ENCODE results near the gene FBXL3. TPM values are rescaled to one million over a fixed set of nuclear protein-coding genes. Genes with fewer than 3 reads are reported as not detected.
A peak's percentile ranks its signal among the peaks of the same experiment; 100 is the strongest.

The FBXL3 gene
- polyA plus RNA-seq, 1 of the 3 experiments (the other 2 are of a cell fraction): 13.6 TPM

DNA sequence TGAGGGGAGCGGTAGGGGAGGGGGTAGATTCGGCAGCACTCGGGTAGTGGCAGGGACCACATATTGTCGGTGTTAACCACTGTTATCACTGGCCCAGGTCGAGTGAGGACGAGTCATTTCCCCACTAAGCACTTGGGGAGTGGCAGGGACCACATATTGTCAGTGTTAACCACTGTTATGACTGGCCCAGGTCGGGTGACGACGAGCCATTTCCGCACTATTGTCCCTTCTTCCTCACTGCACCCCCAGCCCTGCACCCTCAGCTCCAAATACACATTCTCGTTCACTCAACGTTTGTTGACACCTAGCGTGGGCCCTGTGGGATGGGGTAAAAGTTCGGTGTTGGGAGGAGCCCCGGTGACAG lies 35.5 kb downstream of the FBXL3 start:
- DNase-seq: no peak
- Histone ChIP-seq H3K4me1 (ENCODE audit: control insufficient read depth in 1 of 2, insufficient read depth in 2 of 2, low read depth in 1 of 2, low read length in 1 of 2) (peaks cover 11 to 13% of the 10 kb centered on the region in 2 experiments; a peak in 3 of 4 replicates), H3K27me3 (ENCODE audit: insufficient read depth) (no peaks in the 10 kb centered on the region), H3K4me2 (peak overlapping the region; percentile 94), H3F3A (replicated peaks; ENCODE audit: insufficient read depth) (no peaks in the 10 kb centered on the region), H3K9me2 (no peaks in the 10 kb centered on the region), H3K79me2 (ENCODE audit: insufficient read depth) (peaks cover 21% of the 10 kb centered on the region), H3K9ac (peak overlapping the region; percentile 94), H3K4me3 (ENCODE audit: low read depth in 2 of 2, low read length in 1 of 2) (peak overlapping the region; percentile 86 to 94), H3K36me3 (replicated peaks in 1 of 2; ENCODE audit: control insufficient read depth in 1 of 2, insufficient read depth in 2 of 2, low read length in 1 of 2) (peaks cover 8 to 9% of the 10 kb centered on the region in 2 experiments), H4K20me1 (ENCODE audit: insufficient read depth) (no peaks in the 10 kb centered on the region), H3K9me3 (no peaks in the 10 kb centered on the region), H3K27ac (ENCODE audit: low read depth in 2 of 2, low read length in 1 of 2) (peak overlapping the region; percentile 74 to 76; a peak in 3 of 4 replicates), H2AFZ (ENCODE audit: low read depth) (peak overlapping the region; percentile 95)
- POLR2A ChIA-PET: no interaction called here
- TF ChIP-seq RFX5 (IDR thresholded peaks at IDR 0.05; ENCODE audit: low read length): no peak
- no peak for TF ChIP-seq TAF1 (IDR thresholded peaks at IDR 0.05; ENCODE audit: borderline replicate concordance, low read depth, low read length)
- TF ChIP-seq MEF2A (IDR thresholded peaks at IDR 0.05; ENCODE audit: borderline replicate concordance, low read depth): no peak
- no peak for TF ChIP-seq YY1 (IDR thresholded peaks at IDR 0.05; ENCODE audit: low read depth)
- TF ChIP-seq, protein P1, sequence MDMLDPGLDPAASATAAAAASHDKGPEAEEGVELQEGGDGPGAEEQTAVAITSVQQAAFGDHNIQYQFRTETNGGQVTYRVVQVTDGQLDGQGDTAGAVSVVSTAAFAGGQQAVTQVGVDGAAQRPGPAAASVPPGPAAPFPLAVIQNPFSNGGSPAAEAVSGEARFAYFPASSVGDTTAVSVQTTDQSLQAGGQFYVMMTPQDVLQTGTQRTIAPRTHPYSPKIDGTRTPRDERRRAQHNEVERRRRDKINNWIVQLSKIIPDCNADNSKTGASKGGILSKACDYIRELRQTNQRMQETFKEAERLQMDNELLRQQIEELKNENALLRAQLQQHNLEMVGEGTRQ (IDR thresholded peaks at IDR 0.05; ENCODE audit: borderline replicate concordance, low read depth, low read length): no peak
- TF ChIP-seq, protein P2, sequence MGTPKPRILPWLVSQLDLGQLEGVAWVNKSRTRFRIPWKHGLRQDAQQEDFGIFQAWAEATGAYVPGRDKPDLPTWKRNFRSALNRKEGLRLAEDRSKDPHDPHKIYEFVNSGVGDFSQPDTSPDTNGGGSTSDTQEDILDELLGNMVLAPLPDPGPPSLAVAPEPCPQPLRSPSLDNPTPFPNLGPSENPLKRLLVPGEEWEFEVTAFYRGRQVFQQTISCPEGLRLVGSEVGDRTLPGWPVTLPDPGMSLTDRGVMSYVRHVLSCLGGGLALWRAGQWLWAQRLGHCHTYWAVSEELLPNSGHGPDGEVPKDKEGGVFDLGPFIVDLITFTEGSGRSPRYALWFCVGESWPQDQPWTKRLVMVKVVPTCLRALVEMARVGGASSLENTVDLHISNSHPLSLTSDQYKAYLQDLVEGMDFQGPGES (IDR thresholded peaks at IDR 0.05; ENCODE audit: low read depth, low read length): no peak
- TF ChIP-seq RAD21 (IDR thresholded peaks at IDR 0.05; ENCODE audit: low read length): no peak
- TF ChIP-seq NRF1 (IDR thresholded peaks at IDR 0.05; ENCODE audit: low read depth, low read length): no peak
- TF ChIP-seq SMC3 (IDR thresholded peaks at IDR 0.05; ENCODE audit: low read depth, low read length): no peak
- TF ChIP-seq GATA2 (CRISPR knock-in tag; IDR thresholded peaks at IDR 0.05): no peak
- TF ChIP-seq, protein P3, sequence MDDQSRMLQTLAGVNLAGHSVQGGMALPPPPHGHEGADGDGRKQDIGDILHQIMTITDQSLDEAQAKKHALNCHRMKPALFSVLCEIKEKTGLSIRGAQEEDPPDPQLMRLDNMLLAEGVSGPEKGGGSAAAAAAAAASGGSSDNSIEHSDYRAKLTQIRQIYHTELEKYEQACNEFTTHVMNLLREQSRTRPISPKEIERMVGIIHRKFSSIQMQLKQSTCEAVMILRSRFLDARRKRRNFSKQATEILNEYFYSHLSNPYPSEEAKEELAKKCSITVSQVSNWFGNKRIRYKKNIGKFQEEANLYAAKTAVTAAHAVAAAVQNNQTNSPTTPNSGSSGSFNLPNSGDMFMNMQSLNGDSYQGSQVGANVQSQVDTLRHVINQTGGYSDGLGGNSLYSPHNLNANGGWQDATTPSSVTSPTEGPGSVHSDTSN (IDR thresholded peaks at IDR 0.05): no peak
- TF ChIP-seq EZH2phosphoT487 (IDR thresholded peaks at IDR 0.05; ENCODE audit: borderline replicate concordance, low read depth): no peak
- TF ChIP-seq, protein P4, sequence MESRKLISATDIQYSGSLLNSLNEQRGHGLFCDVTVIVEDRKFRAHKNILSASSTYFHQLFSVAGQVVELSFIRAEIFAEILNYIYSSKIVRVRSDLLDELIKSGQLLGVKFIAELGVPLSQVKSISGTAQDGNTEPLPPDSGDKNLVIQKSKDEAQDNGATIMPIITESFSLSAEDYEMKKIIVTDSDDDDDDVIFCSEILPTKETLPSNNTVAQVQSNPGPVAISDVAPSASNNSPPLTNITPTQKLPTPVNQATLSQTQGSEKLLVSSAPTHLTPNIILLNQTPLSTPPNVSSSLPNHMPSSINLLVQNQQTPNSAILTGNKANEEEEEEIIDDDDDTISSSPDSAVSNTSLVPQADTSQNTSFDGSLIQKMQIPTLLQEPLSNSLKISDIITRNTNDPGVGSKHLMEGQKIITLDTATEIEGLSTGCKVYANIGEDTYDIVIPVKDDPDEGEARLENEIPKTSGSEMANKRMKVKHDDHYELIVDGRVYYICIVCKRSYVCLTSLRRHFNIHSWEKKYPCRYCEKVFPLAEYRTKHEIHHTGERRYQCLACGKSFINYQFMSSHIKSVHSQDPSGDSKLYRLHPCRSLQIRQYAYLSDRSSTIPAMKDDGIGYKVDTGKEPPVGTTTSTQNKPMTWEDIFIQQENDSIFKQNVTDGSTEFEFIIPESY (IDR thresholded peaks at IDR 0.05; ENCODE audit: borderline replicate concordance, low read depth): no peak
- no peak for TF ChIP-seq NFIC (IDR thresholded peaks at IDR 0.05; ENCODE audit: borderline replicate concordance)
- no peak for TF ChIP-seq POLR2AphosphoS5 (IDR thresholded peaks at IDR 0.05; ENCODE audit: low read depth, low read length)
- no peak for TF ChIP-seq JUND (IDR thresholded peaks at IDR 0.05)
- TF ChIP-seq FOXM1 (IDR thresholded peaks at IDR 0.05; ENCODE audit: low read depth): no peak
- no peak for TF ChIP-seq MXI1 (IDR thresholded peaks at IDR 0.05; ENCODE audit: low read depth, low read length)
- no peak for TF ChIP-seq ELF1 (IDR thresholded peaks at IDR 0.05)
- WGBS (ENCODE audit: low lambda C conversion rate): 63% methylated on average over 15 of the region's 15 CpGs
- CTCF ChIA-PET: interaction anchor here (4.4 kb wide), 1 partner anchor 11 kb away, joined by 34 read pairs; no protein-coding TSS in a partner anchor
